GM12878 (cell line): ENCODE data around the gene LHB. TPM values are rescaled to one million over a fixed set of nuclear protein-coding genes. Genes with fewer than 3 reads are reported as not detected.

Experiments
- ATAC-seq: fragments of 200-7000 bp; cut with Tn5 transposase; 3 replicates; pipeline ENCODE4 v1.9.1; 2020; ENCODE audit warnings: mild to moderate bottlenecking, moderate library complexity
- BruUV-seq: library from RNA; stranded (reverse); fragments of 400-500 nt; replicated peaks from 2 replicates; lab custom pipeline; 2021; lab: Mats Ljungman, UMichigan
- CTCF ChIA-PET: fragments of 300-600 bp; sonication (Branson Sonifier 250); formaldehyde crosslinking; extraction: SDS; loops from one replicate; lab custom pipeline; 2021; ENCODE audit warnings: inconsistent platforms; lab: Yijun Ruan, JAX
- POLR2A ChIA-PET: fragments of 350-600 bp; formaldehyde crosslinking; extraction: SDS; loops from one replicate; lab custom pipeline; 2021; ENCODE audit warnings: inconsistent platforms; lab: Charles Lee
- RAD21 ChIA-PET: fragments of 300-600 bp; sonication (Branson Sonifier 250); formaldehyde crosslinking; loops from one replicate; lab custom pipeline; 2023; ENCODE audit warnings: antibody characterized with exemption; ENCODE audit not compliant: unreplicated experiment; lab: Charles Lee
- SMC1A ChIA-PET: fragments of 300-600 bp; sonication (Branson Sonifier 250); formaldehyde crosslinking; loops from one replicate; lab custom pipeline; 2023; ENCODE audit not compliant: unreplicated experiment, uncharacterized antibody; lab: Charles Lee
- DNase-seq: peaks from one replicate; pipeline ENCODE4 v3.0.0-alpha.2; 2011; ENCODE audit warnings: low read depth, low spot score
- FAIRE-seq: peaks from 3 replicates; lab custom pipeline; 2011; peaks lifted over from hg19 to GRCh38; lab: Jason Lieb, UNC
- H2AFZ ChIP-seq: 2 replicates; pipeline ENCODE4 v1.6.0; 2011; ENCODE audit warnings: low read depth, low read length, control low read depth; ENCODE audit not compliant: control insufficient read depth
- H3K27ac ChIP-seq: 2 replicates; pipeline ENCODE4 v1.5.1; 2011; ENCODE audit warnings: control low read depth; ENCODE audit not compliant: control insufficient read depth, insufficient read depth
- H3K27me3 ChIP-seq, 2 experiments: replicated peaks in 1 of 2; 2 replicates each; pipeline versions ENCODE4 v1.6.0 to v1.6.1; 2011; ENCODE audit warnings: low read length in 1 of 2; ENCODE audit not compliant: control insufficient read depth in 2 of 2, insufficient read depth in 2 of 2
- H3K36me3 ChIP-seq, 2 experiments: 2 replicates each; pipeline ENCODE4 v1.5.1; 2011; ENCODE audit warnings: low read length in 1 of 2; ENCODE audit not compliant: control insufficient read depth in 2 of 2, insufficient read depth in 2 of 2
- H3K4me1 ChIP-seq: 2 replicates; pipeline ENCODE4 v1.6.1; 2011; ENCODE audit warnings: mild to moderate bottlenecking, low read length, moderate library complexity, mixed read lengths; ENCODE audit not compliant: control insufficient read depth, insufficient read depth
- H3K4me2 ChIP-seq: 2 replicates; pipeline ENCODE4 v1.6.0; 2011; ENCODE audit warnings: control low read depth; ENCODE audit not compliant: control insufficient read depth, insufficient read depth
- H3K4me3 ChIP-seq: fragments of 200-600 bp; sonication (generic); 2 replicates; pipeline ENCODE4 v1.5.1; 2016
- H3K79me2 ChIP-seq: 2 replicates; pipeline ENCODE4 v1.6.0; 2011; ENCODE audit warnings: low read length; ENCODE audit not compliant: control insufficient read depth, insufficient read depth
- H3K9ac ChIP-seq: 2 replicates; pipeline ENCODE4 v1.8.0; 2011; ENCODE audit warnings: low read length, control low read depth, mixed read lengths; ENCODE audit not compliant: control insufficient read depth, insufficient read depth
- H3K9me3 ChIP-seq: replicated peaks from 3 replicates; pipeline ENCODE4 v1.5.1; 2011; ENCODE audit warnings: mild to moderate bottlenecking, low read length; ENCODE audit not compliant: control insufficient read depth, insufficient read depth
- H4K20me1 ChIP-seq: 2 replicates; pipeline ENCODE4 v1.6.0; 2011; ENCODE audit not compliant: control insufficient read depth, insufficient read depth
- BRCA1 ChIP-seq: IDR thresholded peaks from 2 replicates; pipeline ENCODE4 v1.6.1; 2011; ENCODE audit warnings: low read depth, low read length, improper control_type of control experiment
- EGR1 ChIP-seq, 2 experiments: IDR thresholded peaks; 1 replicate in 1 of 2; 2 replicates in 1 of 2; pipeline ENCODE4 v1.6.1; 2011 to 2012; ENCODE audit warnings: low read depth in 2 of 2, low read length in 2 of 2, borderline replicate concordance in 1 of 2, mild to moderate bottlenecking in 1 of 2, moderate library complexity in 1 of 2
- FOXK2 ChIP-seq: fragments of 450-650 bp; IDR thresholded peaks from 2 replicates; pipeline ENCODE4 v1.6.1; 2017; ENCODE audit warnings: mild to moderate bottlenecking, moderate library complexity
- GABPA ChIP-seq: IDR thresholded peaks from 2 replicates; pipeline ENCODE4 v1.6.1; 2014; ENCODE audit warnings: antibody characterized with exemption, low read depth, mild to moderate bottlenecking, inconsistent platforms
- HCFC1 ChIP-seq: fragments of 150-350 bp; IDR thresholded peaks from 2 replicates; pipeline ENCODE4 v1.6.1; 2014; ENCODE audit warnings: low read length
- HDGF ChIP-seq: fragments of 450-650 bp; IDR thresholded peaks from 2 replicates; pipeline ENCODE4 v1.6.1; 2016; ENCODE audit warnings: antibody characterized with exemption
- MTA2 ChIP-seq: fragments of 450-650 bp; IDR thresholded peaks from 2 replicates; pipeline ENCODE4 v1.6.1; 2016; ENCODE audit warnings: low read depth, mild to moderate bottlenecking, moderate library complexity
- PRDM15 ChIP-seq: fragments of 450-650 bp; formaldehyde crosslinking; IDR thresholded peaks from 2 replicates; pipeline ENCODE4 v1.4.0; 2020; ENCODE audit warnings: mild to moderate bottlenecking, moderate library complexity
- RELA ChIP-seq: fragments of 450-650 bp; IDR thresholded peaks from 2 replicates; pipeline ENCODE4 v1.8.0; 2014; ENCODE audit warnings: borderline replicate concordance; ENCODE audit not compliant: partially characterized antibody
- SIN3A ChIP-seq: IDR thresholded peaks from 2 replicates; pipeline ENCODE4 v1.6.1; 2012; ENCODE audit warnings: low read depth, low read length, improper control_type of control experiment
- SMAD1 ChIP-seq: fragments of 450-650 bp; IDR thresholded peaks from 2 replicates; pipeline ENCODE4 v1.6.1; 2018; ENCODE audit warnings: mild to moderate bottlenecking, low read depth; ENCODE audit not compliant: partially characterized antibody
- SREBF1 ChIP-seq: IDR thresholded peaks from 2 replicates; pipeline ENCODE4 v1.6.1; 2012; ENCODE audit warnings: mild to moderate bottlenecking, low read length
- YY1 ChIP-seq: IDR thresholded peaks from 2 replicates; pipeline ENCODE4 v1.6.1; 2011; ENCODE audit warnings: low read depth, mild to moderate bottlenecking, low read length
- ZNF207 ChIP-seq: fragments of 450-650 bp; IDR thresholded peaks from 2 replicates; pipeline ENCODE4 v1.6.1; 2014; ENCODE audit warnings: antibody characterized with exemption, mild to moderate bottlenecking, borderline replicate concordance
- WGBS: methylation state at CpG from one replicate; pipeline ENCODE4 v1.1.6; 2016; ENCODE audit warnings: low lambda C conversion rate; ENCODE audit not compliant: insufficient replicate concordance, insufficient coverage; ENCODE audit errors: missing lambda C conversion rate; 5-methylcytosine and 5-hydroxymethylcytosine counted together
- in situ Hi-C: fragments of 300-500 bp; cut with MboI; formaldehyde crosslinking; loops from 9 replicates; pipeline ENCODE4 v1.14.3; 2018; ENCODE audit warnings: mixed read lengths
- intact Hi-C: fragments of 100-400 bp; cut with micrococcal nuclease; formaldehyde crosslinking; loops from one replicate; pipeline ENCODE4 v1.14.2; 2022; ENCODE audit not compliant: unreplicated experiment
- polyA plus RNA-seq, 11 experiments: library from polyadenylated mRNA; depleted of rRNA in 4 of 11; unstranded in 6 of 11; stranded (reverse) in 5 of 11; fragments of >200 nt; fragmentation: Nextera tagmentation in 4 of 11; fragmentation: Illumina TruSeq in 1 of 11; extraction: Ambion mirVana in 4 of 11; extraction: Trizol in 1 of 11; gene quantifications; 1 replicate in 1 of 11; 2 replicates in 10 of 11; pipeline versions ENCODE4 v1.2.1 to v1.2.3, GENCODE V29; 2011 to 2016; ENCODE audit warnings: inconsistent platforms in 2 of 11, missing spikeins in 2 of 11, low read depth in 1 of 11
- total RNA-seq, 4 experiments: library from RNA; depleted of rRNA in 3 of 4; stranded (reverse); fragments of >200 nt in 3 of 4; fragmentation: Illumina TruSeq in 1 of 4; extraction: Trizol in 1 of 4; gene quantifications; 2 replicates each; pipeline versions ENCODE4 v1.2.1 to v1.2.3, GENCODE V29; 2013 to 2021
- TF ChIP-seq, protein P1 (sequence below): IDR thresholded peaks from 2 replicates; pipeline ENCODE4 v1.6.1; 2012; ENCODE audit warnings: low read length, inconsistent platforms

Gene LHB
- total and polyA plus RNA-seq, 10 of the 15 experiments (the other 5 are each of a cell fraction or from before 2014, with no cell fraction given): 0.20 to 0.72 (median 0.46) TPM; not detected in 5

- TF ChIP-seq EGR1 (IDR thresholded peaks at IDR 0.05; ENCODE audit: borderline replicate concordance in 1 of 2, low read depth in 2 of 2, low read length in 2 of 2): no peak
- TF ChIP-seq MTA2: no peak
- no peak for TF ChIP-seq SREBF1
- no peak for TF ChIP-seq YY1
- no peak for TF ChIP-seq BRCA1
- TF ChIP-seq, protein P1, sequence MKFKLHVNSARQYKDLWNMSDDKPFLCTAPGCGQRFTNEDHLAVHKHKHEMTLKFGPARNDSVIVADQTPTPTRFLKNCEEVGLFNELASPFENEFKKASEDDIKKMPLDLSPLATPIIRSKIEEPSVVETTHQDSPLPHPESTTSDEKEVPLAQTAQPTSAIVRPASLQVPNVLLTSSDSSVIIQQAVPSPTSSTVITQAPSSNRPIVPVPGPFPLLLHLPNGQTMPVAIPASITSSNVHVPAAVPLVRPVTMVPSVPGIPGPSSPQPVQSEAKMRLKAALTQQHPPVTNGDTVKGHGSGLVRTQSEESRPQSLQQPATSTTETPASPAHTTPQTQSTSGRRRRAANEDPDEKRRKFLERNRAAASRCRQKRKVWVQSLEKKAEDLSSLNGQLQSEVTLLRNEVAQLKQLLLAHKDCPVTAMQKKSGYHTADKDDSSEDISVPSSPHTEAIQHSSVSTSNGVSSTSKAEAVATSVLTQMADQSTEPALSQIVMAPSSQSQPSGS: no peak
These were observed 39.8 kb downstream of the LHB start (continued) for GRCh38 chr19:48977061-48977460.

- peaks cover 4% of the 10 kb centered on the region for H3K4me1 ChIP-seq
- POLR2A ChIA-PET: interaction anchor here (0.5 to 7.1 kb wide), 5 partner anchors 17 to 347 kb away, joined by 3 to 41 read pairs (median 4); partner anchors contain the start of genes GYS1, RUVBL2 and TULP2
- SMC1A ChIA-PET: interaction anchor here (1.6 to 3.2 kb wide), 3 partner anchors 8 to 181 kb away, joined by 6 to 9 read pairs (median 8); partner anchors contain the start of gene RUVBL2
- H3K27ac ChIP-seq: no peak overlapping the region
- 75% methylated on average over 13 of the region's 13 CpGs for WGBS
- no peaks in the 10 kb centered on the region for H3K27me3 ChIP-seq
- ATAC-seq (peak; percentile 69), FAIRE-seq (no peak), DNase-seq (no peak)
- RAD21 ChIA-PET: interaction anchor here (0.6 to 1.0 kb wide), 4 partner anchors 9 to 43 kb away, joined by 3 to 5 read pairs (median 3); partner anchors contain the start of genes GYS1 and RUVBL2
- no peaks in the 10 kb centered on the region for H4K20me1 ChIP-seq
- peaks cover 0 to 13% of the 10 kb centered on the region in 2 experiments for H3K36me3 ChIP-seq
- H2AFZ ChIP-seq: 0 out of 2 replicates have a peak overlapping the region, but pooled peaks have one; percentile 19
- BruUV-seq: no TSS peak
- H3K4me3 ChIP-seq: no peak overlapping the region
- H3K79me2 ChIP-seq: no peaks in the 10 kb centered on the region
- no peak overlapping the region for H3K4me2 ChIP-seq
- intact Hi-C loops (no loop called here), in situ Hi-C loops (no loop called here)
- no peak overlapping the region for H3K9ac ChIP-seq
- CTCF ChIA-PET: interaction anchor here (0.6 to 4.4 kb wide), 5 partner anchors 17 to 180 kb away, joined by 3 to 36 read pairs (median 4); partner anchors contain the start of genes GYS1 and RUVBL2
- H3K9me3 ChIP-seq: no peaks in the 10 kb centered on the region
- TF ChIP-seq ZNF207 (no peak), FOXK2 (no peak), HCFC1 (peak; percentile 90), SIN3A (no peak), HDGF (no peak), GABPA (peak; percentile 83; the same call in 1 of the 2 replicates), PRDM15 (CRISPR knock-in tag) (no peak), RELA (no peak), SMAD1 (no peak)
These were observed 40.7 kb downstream of the LHB start for GRCh38 chr19:48975947-48976847.
